ENCODE results near the gene SLC25A24. TPM values are rescaled to one million over a fixed set of nuclear protein-coding genes. Genes with fewer than 3 reads are reported as not detected.
"Not testable (repeated sequence)": the region's sequence is repeated elsewhere in the genome, so short reads cannot be mapped to it uniquely, and the experiment has no call there.

Gene SLC25A24
- total and polyA plus RNA-seq, 4 donors = 1.3 to 8.6 (median 3.0) TPM

GRCh38 chr1:108209456-108210108 lies 9.4 kb upstream of the SLC25A24 start (continued):
- TF ChIP-seq REST (IDR thresholded peaks at IDR 0.05) = no peak
- no peak for TF ChIP-seq RAD21 (IDR thresholded peaks at IDR 0.05)
- TF ChIP-seq GABPA (IDR thresholded peaks at IDR 0.05 in 1 of 2, conservative IDR thresholded peaks at IDR 0.05 in 1 of 2) = no peak
- no peak for TF ChIP-seq NR2F2 (IDR thresholded peaks at IDR 0.05)
- TF ChIP-seq ATF3 (IDR thresholded peaks at IDR 0.05) = no peak
- TF ChIP-seq FOXA1 (IDR thresholded peaks at IDR 0.05) = no peak
- TF ChIP-seq RXRA (IDR thresholded peaks at IDR 0.05) = no peak
- TF ChIP-seq YY1 (IDR thresholded peaks at IDR 0.05) = no peak

- Histone ChIP-seq H3K9ac (ENCODE audit: low read depth in 1 of 2, low read length in 2 of 2) (no peak overlapping the region), H3K36me3 (ENCODE audit: control insufficient read depth in 4 of 4, insufficient read depth in 3 of 4, low read depth in 1 of 4, low read length in 3 of 4) (no peaks in the 10 kb centered on the region), H3K4me3 (ENCODE audit: low read depth in 1 of 3, low read length in 3 of 3) (no peak overlapping the region), H3K4me1 (ENCODE audit: control insufficient read depth in 4 of 4, insufficient read depth in 4 of 4, low read length in 3 of 4) (no peaks in the 10 kb centered on the region), H3K27ac (ENCODE audit: low read depth in 1 of 2, low read length in 2 of 2) (no peak overlapping the region), H3K9me3 (ENCODE audit: control insufficient read depth in 4 of 4, low read length in 3 of 4) (no peaks in the 10 kb centered on the region), H3K27me3 (ENCODE audit: control insufficient read depth in 4 of 4, insufficient read depth in 4 of 4, low read length in 3 of 4) (peaks cover 0 to 6% (median 0%) of the 10 kb centered on the region in 4 donors)
- TF ChIP-seq RAD21 (IDR thresholded peaks at IDR 0.05) (no peak), MAX (IDR thresholded peaks at IDR 0.05) (no peak), FOXA1 (IDR thresholded peaks at IDR 0.05) (no peak), REST (IDR thresholded peaks at IDR 0.05) (no peak), EGR1 (IDR thresholded peaks at IDR 0.05; ENCODE audit: low read depth in 2 of 2) (no peak), ATF3 (IDR thresholded peaks at IDR 0.05) (no peak), FOXA2 (IDR thresholded peaks at IDR 0.05) (no peak), GABPA (IDR thresholded peaks at IDR 0.05 in 1 of 2, conservative IDR thresholded peaks at IDR 0.05 in 1 of 2) (no peak)
- WGBS = 61% methylated on average over 11 of the region's 11 CpGs
- no peak for DNase-seq (ENCODE audit: low spot score)
Observed at GRCh38 chr1:108208724-108209446, 8.7 kb upstream of the SLC25A24 start.

GRCh38 chr1:108203582-108203981 lies 3.4 kb upstream of the SLC25A24 start:
- not testable (repeated sequence) for H3K4me3 ChIP-seq (ENCODE audit: low read depth in 1 of 3, low read length in 3 of 3); H3K27ac ChIP-seq (ENCODE audit: low read depth in 1 of 2, low read length in 2 of 2); H3K9ac ChIP-seq (ENCODE audit: low read depth in 1 of 2, low read length in 2 of 2); DNase-seq (ENCODE audit: low spot score); H3K9me3 ChIP-seq (ENCODE audit: control insufficient read depth in 4 of 4, low read length in 3 of 4); H3K27me3 ChIP-seq (ENCODE audit: control insufficient read depth in 4 of 4, insufficient read depth in 4 of 4, low read length in 3 of 4); H3K36me3 ChIP-seq (ENCODE audit: control insufficient read depth in 4 of 4, insufficient read depth in 3 of 4, low read depth in 1 of 4, low read length in 3 of 4)
- 82% methylated on average over 3 of the region's 3 CpGs for WGBS
- H3K4me1 ChIP-seq (ENCODE audit: control insufficient read depth in 4 of 4, insufficient read depth in 4 of 4, low read length in 3 of 4) = peaks cover 4 to 17% (median 8%) of the 10 kb centered on the region in 4 donors

All from liver (tissue), 9 donors.